Glutamatergic neuron (in vitro differentiated cells): Measurements from ENCODE around the gene PLEKHA7. TPM values are rescaled to one million over a fixed set of nuclear protein-coding genes. Genes with fewer than 3 reads are reported as not detected.

ENCODE experiments used
- DNase-seq: peaks from one replicate; pipeline ENCODE4 v3.0.0; 2022
- H3K27ac Mint-ChIP-seq: one replicate; pipeline ENCODE4 v1.8.0; 2020; ENCODE audit warnings: mild to moderate bottlenecking, mixed read lengths, inconsistent platforms; ENCODE audit not compliant: unreplicated experiment
- H3K27me3 Mint-ChIP-seq: one replicate; pipeline ENCODE4 v1.8.0; 2020; ENCODE audit warnings: mild to moderate bottlenecking, moderate library complexity, mixed read lengths, inconsistent platforms; ENCODE audit not compliant: unreplicated experiment
- H3K36me3 Mint-ChIP-seq: one replicate; pipeline ENCODE4 v1.8.0; 2020; ENCODE audit warnings: mild to moderate bottlenecking, mixed read lengths, inconsistent platforms; ENCODE audit not compliant: unreplicated experiment
- H3K4me1 Mint-ChIP-seq: one replicate; pipeline ENCODE4 v1.8.0; 2020; ENCODE audit warnings: mild to moderate bottlenecking, low read depth, mixed read lengths, inconsistent platforms; ENCODE audit not compliant: unreplicated experiment
- H3K4me3 Mint-ChIP-seq: one replicate; pipeline ENCODE4 v1.8.0; 2020; ENCODE audit warnings: mild to moderate bottlenecking, mixed read lengths, inconsistent platforms; ENCODE audit not compliant: unreplicated experiment
- H3K9me3 Mint-ChIP-seq: one replicate; pipeline ENCODE4 v1.8.0; 2020; ENCODE audit warnings: mild to moderate bottlenecking, moderate library complexity, mixed read lengths, inconsistent platforms; ENCODE audit not compliant: unreplicated experiment
- total RNA-seq: library from RNA; stranded (reverse); fragmentation: NEBNext Ultra II Directional; extraction: Animal tissue kit (Norgen Biotek cat#: 25700); gene quantifications from one replicate; pipeline ENCODE4 v1.2.1, GENCODE V29; 2021; ENCODE audit not compliant: unreplicated experiment
- TF ChIP-seq, protein P1 (sequence below): fragments of 200-600 bp; sonication (generic); IDR thresholded peaks from one replicate; pipeline ENCODE4 v1.5.0; 2021; ENCODE audit not compliant: partially characterized antibody, unreplicated experiment

Gene PLEKHA7
- total RNA-seq, 1 donor from 2014 or later = 5.7 TPM

DNA sequence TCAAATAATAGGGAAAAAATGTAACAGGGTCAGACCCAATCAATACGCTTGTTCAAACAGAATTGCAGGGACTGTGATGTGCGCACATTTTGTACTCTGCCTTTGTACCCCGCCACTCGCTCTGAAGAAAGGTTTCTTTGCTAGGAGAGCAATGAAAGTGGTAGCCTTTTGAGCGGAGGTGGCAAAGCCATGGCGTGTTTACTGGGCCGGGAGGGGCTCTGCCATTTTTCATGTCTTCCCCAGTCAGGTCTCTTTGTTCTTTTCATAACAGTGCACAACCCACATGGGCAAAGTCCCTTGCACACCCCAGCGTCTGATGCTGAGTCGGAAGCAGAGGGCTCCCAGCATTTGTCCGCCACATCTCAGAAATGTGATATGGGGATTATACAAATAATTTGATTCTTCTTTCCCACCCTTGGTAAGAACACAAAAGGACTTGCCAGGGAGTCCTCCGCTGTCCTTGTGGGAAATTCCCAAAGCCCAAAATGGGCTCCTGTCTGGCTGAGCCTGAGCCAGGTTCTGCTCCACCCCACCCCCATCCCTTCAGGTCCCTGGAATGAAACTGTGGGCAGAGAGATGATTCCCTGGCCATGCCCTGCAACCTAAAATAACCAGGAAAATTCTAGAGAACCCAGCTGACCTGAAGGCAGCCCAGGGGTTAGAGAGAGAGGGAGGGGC is 239.1 kb downstream of the PLEKHA7 start:
- H3K27me3 Mint-ChIP-seq = no peaks in the 10 kb centered on the region
- no peak for DNase-seq
- H3K36me3 Mint-ChIP-seq = no peaks in the 10 kb centered on the region
- peaks cover 7% of the 10 kb centered on the region for H3K9me3 Mint-ChIP-seq
- no peak overlapping the region for H3K27ac Mint-ChIP-seq
- TF ChIP-seq, protein P1, sequence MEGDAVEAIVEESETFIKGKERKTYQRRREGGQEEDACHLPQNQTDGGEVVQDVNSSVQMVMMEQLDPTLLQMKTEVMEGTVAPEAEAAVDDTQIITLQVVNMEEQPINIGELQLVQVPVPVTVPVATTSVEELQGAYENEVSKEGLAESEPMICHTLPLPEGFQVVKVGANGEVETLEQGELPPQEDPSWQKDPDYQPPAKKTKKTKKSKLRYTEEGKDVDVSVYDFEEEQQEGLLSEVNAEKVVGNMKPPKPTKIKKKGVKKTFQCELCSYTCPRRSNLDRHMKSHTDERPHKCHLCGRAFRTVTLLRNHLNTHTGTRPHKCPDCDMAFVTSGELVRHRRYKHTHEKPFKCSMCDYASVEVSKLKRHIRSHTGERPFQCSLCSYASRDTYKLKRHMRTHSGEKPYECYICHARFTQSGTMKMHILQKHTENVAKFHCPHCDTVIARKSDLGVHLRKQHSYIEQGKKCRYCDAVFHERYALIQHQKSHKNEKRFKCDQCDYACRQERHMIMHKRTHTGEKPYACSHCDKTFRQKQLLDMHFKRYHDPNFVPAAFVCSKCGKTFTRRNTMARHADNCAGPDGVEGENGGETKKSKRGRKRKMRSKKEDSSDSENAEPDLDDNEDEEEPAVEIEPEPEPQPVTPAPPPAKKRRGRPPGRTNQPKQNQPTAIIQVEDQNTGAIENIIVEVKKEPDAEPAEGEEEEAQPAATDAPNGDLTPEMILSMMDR = no peak
- no peak overlapping the region for H3K4me3 Mint-ChIP-seq
- peaks cover 3% of the 10 kb centered on the region for H3K4me1 Mint-ChIP-seq

DNA sequence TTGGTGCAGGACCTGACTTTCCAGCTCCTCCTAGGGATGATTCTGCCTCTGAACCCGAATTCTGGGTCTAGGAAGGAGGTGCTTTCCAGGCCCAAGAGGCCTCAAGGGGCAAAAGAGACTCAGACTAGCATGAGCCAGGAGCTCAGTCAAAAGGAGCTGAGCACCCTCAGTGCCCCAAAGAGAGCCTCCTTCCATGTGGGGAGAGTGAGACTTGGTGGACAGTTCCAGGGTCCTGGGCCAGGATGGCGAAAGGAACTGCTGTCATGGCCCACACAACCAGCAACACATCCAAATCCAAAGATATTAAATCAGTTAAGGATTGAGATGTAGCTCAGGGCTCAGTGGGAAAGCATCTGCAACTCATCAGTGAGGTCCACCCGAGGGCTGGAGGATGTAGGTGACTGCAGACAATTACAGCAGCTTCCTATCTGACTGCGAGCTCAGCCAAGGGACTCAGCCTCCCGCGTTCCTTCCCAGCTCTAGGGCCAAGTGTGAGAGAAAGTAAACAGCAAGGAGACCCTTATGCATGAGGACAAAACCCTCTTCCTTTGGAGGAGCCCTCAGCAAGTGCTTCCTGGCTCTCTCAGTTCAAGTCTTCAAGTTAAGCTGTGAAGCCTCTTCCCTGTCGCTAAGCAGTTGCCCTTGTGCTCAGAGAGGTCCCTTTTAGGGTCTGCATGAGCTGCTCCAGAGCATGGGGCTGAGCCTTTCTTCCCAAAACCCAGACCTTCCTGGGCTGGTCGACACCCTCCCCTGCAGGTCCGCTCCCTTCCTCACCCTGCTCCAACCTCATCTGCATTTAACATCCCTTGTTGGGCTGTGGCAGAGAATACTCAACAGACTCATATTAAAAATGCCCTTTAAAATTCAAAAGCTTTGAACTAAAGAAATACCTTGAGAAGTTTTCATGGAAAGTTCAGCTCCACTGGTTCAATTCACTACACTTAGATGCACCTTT is 240.0 kb downstream of the PLEKHA7 start:
- H3K27me3 Mint-ChIP-seq = peaks cover 1% of the 10 kb centered on the region
- TF ChIP-seq, protein P1 = no peak
- no peaks in the 10 kb centered on the region for H3K36me3 Mint-ChIP-seq
- peaks cover 4% of the 10 kb centered on the region for H3K9me3 Mint-ChIP-seq
- H3K4me3 Mint-ChIP-seq = no peak overlapping the region
- H3K4me1 Mint-ChIP-seq = peaks cover 3% of the 10 kb centered on the region
- no peak for DNase-seq
- H3K27ac Mint-ChIP-seq = no peak overlapping the region

DNA sequence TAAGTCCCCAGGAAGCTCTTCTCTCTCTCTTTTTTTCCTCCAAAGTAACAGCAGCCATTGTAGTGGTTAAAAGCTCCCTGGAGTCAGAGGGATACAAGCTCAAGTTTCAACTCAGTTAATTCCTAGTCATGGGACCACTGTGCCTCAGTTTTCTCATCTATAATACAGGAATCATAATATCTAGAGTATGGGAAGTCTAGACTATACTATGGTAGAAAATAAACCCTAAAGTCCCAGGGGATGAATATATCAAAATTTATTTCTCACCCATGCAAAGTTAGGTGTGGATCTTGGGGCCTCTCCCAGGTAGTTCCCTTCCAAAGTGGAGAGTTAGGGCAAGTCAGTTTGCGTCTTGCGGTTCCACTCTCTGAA is 242.1 kb downstream of the PLEKHA7 start:
- TF ChIP-seq, protein P1 = no peak
- Mint-ChIP-seq H3K36me3 (no peaks in the 10 kb centered on the region), H3K4me3 (no peak overlapping the region), H3K9me3 (peaks cover 2% of the 10 kb centered on the region), H3K27me3 (peaks cover 2% of the 10 kb centered on the region), H3K4me1 (no peaks in the 10 kb centered on the region), H3K27ac (no peak overlapping the region)
- no peak for DNase-seq

DNA sequence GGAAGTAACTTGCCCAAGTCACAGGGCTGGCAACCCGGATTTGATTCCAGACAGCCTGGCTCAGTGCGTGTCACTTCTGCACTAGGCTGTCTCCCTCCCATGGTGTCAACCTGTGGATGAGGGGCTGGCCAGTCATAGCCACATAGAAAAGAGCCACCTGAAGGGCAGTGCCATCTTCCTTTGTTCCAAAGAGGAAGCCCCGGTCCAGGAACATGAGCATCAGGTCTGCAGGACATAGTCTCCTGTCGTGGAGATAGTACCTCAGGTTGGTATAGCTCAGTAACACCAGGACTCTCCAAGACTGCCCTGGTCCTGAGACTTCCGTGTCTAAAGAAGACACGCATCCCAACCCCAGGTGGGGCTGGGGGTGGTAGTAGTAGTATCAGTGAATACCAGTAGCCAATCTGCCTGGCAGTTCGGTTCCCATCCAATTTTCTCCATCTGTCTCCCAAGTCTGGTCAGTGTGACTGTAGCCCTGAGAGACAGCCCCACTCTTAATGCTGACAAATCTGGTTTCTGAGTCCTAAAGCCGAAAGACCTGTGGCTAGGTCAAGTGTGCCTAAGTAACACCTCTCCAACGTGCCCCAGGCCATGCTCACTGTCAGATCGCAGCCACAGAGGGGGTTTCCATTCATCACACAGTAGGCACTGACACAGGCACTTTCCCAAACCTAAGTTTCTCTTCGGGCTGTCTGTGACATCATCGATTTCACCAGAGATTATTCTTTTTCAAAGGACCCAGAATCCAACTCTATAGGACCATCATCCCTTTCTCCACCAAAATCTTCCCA is 242.7 kb downstream of the PLEKHA7 start:
- Mint-ChIP-seq H3K4me1 (no peaks in the 10 kb centered on the region), H3K9me3 (peaks cover 2% of the 10 kb centered on the region), H3K36me3 (no peaks in the 10 kb centered on the region), H3K27ac (no peak overlapping the region), H3K4me3 (no peak overlapping the region), H3K27me3 (peaks cover 2% of the 10 kb centered on the region)
- DNase-seq = no peak
- TF ChIP-seq, protein P1 = no peak
